GM12874 (cell line): Measurements from ENCODE around the gene TRPC4AP.

Source experiments
- TF ChIP-seq, protein P1 (sequence below): IDR thresholded peaks from 2 replicates; pipeline ENCODE4 v1.5.1; 2011; ENCODE audit warnings: low read depth, mild to moderate bottlenecking, control low read depth, low read length, moderate library complexity; ENCODE audit not compliant: insufficient read depth

TRPC4AP gene

DNA sequence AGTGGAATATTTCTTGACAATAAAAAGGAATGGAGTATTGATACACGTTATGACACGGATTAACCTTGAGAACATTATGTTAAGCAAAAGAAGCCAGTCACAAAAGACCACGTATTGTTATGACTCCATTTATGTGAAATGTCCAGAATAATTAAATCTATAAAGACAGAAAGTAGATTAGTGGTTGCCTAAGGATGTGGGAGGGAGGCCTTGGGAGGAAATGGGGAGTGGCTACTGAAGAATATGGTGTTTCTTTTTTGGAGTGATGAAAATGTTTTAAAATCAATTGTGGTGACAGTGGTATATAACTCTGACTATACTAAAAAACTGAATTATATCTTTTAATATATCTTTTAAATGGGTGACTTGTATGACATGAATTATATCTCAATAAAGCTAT is 30.1 kb downstream of the TRPC4AP start:
- TF ChIP-seq, protein P1, sequence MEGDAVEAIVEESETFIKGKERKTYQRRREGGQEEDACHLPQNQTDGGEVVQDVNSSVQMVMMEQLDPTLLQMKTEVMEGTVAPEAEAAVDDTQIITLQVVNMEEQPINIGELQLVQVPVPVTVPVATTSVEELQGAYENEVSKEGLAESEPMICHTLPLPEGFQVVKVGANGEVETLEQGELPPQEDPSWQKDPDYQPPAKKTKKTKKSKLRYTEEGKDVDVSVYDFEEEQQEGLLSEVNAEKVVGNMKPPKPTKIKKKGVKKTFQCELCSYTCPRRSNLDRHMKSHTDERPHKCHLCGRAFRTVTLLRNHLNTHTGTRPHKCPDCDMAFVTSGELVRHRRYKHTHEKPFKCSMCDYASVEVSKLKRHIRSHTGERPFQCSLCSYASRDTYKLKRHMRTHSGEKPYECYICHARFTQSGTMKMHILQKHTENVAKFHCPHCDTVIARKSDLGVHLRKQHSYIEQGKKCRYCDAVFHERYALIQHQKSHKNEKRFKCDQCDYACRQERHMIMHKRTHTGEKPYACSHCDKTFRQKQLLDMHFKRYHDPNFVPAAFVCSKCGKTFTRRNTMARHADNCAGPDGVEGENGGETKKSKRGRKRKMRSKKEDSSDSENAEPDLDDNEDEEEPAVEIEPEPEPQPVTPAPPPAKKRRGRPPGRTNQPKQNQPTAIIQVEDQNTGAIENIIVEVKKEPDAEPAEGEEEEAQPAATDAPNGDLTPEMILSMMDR: no peak

DNA sequence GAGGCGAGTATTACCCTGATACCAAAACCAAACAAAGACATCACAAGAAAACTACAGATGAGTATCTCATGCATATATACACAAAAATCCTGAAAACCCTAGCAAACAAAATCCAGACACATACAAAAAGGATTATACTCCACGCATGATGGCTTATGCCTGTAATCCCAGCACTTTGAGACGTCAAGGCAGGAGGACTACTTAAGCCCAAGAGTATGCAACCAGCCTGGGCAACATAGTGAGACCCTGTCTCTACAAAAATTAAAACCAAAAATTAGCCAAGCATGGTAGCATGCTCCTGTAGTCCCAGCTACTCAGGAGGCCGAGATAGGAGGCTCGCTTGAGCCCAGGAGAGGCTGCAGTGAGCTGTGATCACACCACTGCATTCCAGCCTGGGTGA is 32.4 kb downstream of the TRPC4AP start:
- TF ChIP-seq, protein P1: no peak

DNA sequence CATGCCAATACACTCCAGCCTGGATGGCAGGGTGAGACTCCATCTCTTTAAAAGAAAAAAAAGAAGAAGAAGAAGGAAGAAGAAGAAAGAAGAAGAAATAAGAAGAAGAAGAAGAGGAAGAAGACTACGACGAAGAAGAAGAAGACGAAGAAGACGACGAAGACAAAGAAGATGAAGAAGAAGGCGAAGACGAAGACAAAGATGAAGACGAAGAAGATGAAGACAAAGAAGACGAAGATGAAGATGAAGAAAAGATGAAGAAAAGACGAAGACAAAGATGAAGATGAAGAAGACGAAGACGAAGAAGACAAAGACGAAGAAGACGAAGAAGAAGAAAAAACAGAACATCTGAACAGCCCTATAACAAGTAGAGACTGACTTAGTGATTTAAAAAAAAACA is 33.0 kb downstream of the TRPC4AP start:
- TF ChIP-seq, protein P1: no peak

DNA sequence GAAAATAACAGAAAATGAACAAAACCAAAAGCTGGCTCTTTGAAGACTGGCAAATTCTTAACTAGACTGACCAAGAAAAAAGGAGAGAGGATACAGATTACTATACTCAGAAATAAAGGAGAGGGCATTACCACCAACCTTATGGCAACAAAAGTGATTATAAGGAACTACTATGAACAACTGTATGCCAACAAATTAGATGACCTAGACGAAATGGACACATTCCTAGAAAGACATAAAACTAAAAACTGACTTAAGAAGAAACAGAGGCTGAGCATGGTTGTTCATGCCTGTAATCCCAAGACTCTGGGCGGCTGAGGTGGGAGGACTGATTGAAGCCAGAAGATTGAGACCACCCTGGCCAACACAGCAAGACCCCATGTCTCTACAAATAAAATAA is 33.5 kb downstream of the TRPC4AP start:
- TF ChIP-seq, protein P1: no peak

DNA sequence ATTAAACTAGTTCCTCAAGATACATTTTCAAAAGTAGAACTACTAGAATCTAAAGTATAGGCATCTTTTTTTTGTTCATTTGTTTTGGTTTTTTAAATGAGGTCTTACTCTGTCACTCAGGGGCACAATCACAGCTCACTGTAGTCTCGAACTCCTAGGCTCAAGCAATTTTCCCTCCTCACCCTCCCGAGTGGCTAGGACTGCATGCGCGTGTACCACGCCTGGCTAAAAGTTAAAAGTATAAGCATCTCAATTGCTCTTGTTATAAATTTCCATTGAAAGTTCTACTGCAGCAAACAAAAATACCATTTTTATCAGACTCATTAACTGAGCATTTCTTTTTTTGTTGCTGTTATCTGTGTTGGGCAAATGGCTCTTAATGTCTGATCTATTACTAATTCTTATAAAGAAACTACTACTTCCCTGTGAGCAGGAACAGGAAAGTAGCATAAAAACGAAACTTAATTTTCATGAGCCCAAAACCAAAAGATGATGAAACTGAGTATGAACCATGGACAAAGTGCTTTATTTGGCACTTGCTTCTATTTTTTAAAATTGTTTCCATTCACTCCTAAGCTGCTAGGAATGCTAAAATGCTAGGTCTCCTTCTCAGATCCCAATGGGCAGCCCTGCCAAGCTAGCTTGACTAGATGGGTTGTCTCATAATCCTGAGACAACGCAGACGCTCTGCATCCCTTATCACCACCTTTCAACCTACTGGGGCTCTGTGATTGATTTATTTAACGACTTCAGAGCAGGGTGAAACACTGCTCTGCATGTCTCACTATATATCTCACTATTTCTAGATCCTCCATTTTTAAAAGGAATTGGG is 36.9 kb downstream of the TRPC4AP start:
- TF ChIP-seq, protein P1: no peak

DNA sequence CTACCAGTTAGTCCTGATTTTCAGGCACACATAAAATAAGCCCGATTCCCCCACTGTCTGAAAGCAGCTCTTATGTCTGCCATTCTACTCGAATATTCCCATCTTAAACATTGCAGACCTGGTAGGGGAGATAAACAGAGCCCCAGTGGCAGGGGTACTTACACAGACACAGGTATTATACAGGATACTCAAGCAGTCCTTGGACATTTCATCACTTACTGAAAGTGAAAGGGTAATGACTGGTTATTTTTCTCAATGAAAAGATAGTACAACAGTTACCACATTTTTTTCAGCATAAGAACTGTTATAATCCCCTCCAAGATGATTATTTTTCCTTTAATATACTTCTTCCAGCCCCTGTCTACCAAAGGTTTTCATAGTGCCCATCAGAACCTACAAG is 37.8 kb downstream of the TRPC4AP start:
- TF ChIP-seq, protein P1: no peak

DNA sequence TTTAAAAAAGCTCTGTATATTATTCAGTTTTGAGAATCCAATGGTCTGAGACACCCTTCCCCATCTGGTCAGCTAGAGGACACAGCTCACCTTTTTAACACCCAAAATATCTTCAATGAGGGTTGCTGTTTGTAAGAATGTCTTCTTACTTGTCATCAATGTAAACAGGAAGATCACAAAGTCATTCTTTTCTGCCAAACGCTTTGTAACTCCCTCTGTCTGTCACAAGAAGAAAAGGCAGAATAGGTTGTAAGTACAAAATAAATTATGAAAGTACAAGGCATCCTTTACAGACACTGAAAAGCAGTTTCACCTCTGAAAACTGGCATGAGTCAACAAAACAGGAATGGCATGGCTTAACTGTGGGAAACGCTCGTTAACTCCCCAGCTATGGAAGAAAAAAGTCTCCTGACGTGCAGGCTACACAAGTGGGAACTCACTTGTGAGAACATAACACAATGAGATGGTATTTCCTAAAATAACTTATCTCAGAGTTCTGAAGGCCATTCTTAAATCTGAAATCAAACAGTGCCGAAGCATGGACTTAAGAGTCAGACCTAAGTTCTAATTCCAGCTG is 42.7 kb downstream of the TRPC4AP start:
- TF ChIP-seq, protein P1: no peak
